ENCODE measurements around the gene CFAP57. TPM values are rescaled to one million over a fixed set of nuclear protein-coding genes. Genes with fewer than 3 reads are reported as not detected.

The CFAP57 gene
- total and polyA plus RNA-seq, 9 of the 15 experiments (the other 6 are each of a cell fraction or from before 2014, with no cell fraction given): 0.04 to 0.22 (median 0.07) TPM; not detected in 3

DNA sequence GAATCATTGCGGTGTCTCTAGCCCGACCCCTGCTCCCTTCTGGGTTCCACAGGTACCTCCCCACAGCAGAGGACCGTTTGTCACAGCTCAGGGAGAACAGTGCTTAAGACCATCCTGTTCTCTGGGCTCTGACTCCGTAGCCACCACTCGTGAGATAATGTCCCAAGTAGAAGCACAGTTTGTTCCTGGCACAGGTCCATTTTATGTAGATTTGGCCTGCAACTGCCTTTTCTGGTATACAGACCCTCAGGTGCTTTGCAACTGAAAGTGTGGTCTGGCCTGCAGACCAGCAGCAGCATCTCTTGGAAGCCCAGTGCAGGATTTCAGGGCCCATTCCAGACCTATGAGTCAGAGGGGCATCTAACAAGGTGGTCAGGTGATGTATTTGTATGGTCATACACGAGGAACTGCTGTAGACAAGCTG, 69.3 kb downstream of the CFAP57 start:
- TF ChIP-seq ZNF589 (CRISPR knock-in tag; IDR thresholded peaks at IDR 0.05; ENCODE audit: low read depth): no peak
- no peak for TF ChIP-seq ZBED1 (IDR thresholded peaks at IDR 0.05)
- ChIA-PET CTCF (ENCODE audit: low intra/inter-chr PET ratio) (no interaction called here), POLR2A (interaction anchor here (1.2 kb wide), 1 partner anchor 17 kb away, joined by 3 read pairs; no protein-coding TSS in a partner anchor)
- Histone ChIP-seq H3K27ac (ENCODE audit: extremely low read depth, low read depth, low read length) (no peak overlapping the region), H2AFZ (ENCODE audit: low read depth, low read length) (no peak overlapping the region), H3K4me2 (ENCODE audit: insufficient read depth, low read length) (no peak overlapping the region), H4K20me1 (replicated peaks; ENCODE audit: control insufficient read depth, insufficient read depth, low read length) (peaks cover 5% of the 10 kb centered on the region; the same call in 1 of the 2 replicates), H3K9ac (ENCODE audit: insufficient read depth in 1 of 2, low read depth in 2 of 2, low read length in 2 of 2) (no peak overlapping the region), H3K4me1 (replicated peaks in 1 of 2; ENCODE audit: control insufficient read depth in 2 of 2, insufficient read depth in 2 of 2, low read length in 2 of 2) (no peaks in the 10 kb centered on the region), H3K36me3 (ENCODE audit: control insufficient read depth, insufficient read depth, low read length) (no peaks in the 10 kb centered on the region), H3K79me2 (ENCODE audit: control insufficient read depth, insufficient read depth, low read length) (no peaks in the 10 kb centered on the region), H3K4me3 (no peak overlapping the region), H3K9me3 (replicated peaks; ENCODE audit: control insufficient read depth, insufficient read depth, low read depth, low read length) (no peaks in the 10 kb centered on the region), H3K9me1 (ENCODE audit: control insufficient read depth, insufficient read depth, low read length) (no peaks in the 10 kb centered on the region), H3K27me3 (ENCODE audit: control insufficient read depth in 2 of 2, insufficient read depth in 2 of 2, low read length in 2 of 2) (peaks cover 13 to 51% of the 10 kb centered on the region in 2 experiments)
- DNase-seq (ENCODE audit: extremely low read depth in 1 of 4, low spot score in 3 of 4) (no peak), ATAC-seq (no peak), FAIRE-seq (no peak)
- WGBS (ENCODE audit: insufficient coverage, low coverage, missing lambda C conversion rate): 1% methylated on average over 6 of the region's 6 CpGs
- intact Hi-C loops (cut with micrococcal nuclease) (no loop called here), in situ Hi-C loops (cut with MboI) (no loop called here)
- no TSS peak for BruUV-seq (replicated peaks)

DNA sequence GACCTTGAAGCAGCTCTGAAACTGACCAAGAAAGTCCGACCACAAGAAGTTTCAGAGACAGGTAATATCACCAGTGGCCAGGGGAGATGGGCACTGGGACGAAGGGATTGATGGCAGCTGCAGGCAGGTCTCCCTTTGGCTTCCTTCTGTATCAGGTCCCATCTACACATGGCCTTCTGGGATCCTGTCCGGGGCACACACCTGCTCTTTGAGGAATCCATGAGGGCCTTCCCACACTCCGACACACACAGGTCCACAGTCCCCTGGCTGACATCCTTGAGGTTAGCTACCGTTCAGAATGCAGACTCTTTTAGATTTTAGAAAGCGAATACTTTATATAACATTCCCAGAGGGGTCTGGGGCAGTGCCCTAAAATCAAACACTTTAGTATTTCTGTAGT, 71.2 kb downstream of the CFAP57 start:
- no peak for TF ChIP-seq ZNF311 (CRISPR knock-in tag; IDR thresholded peaks at IDR 0.05)
- no peak for TF ChIP-seq GTF2F1 (IDR thresholded peaks at IDR 0.05; ENCODE audit: low read depth, low read length)
- TF ChIP-seq NFE2L1 (tag; IDR thresholded peaks at IDR 0.05; ENCODE audit: borderline replicate concordance, low read depth): no peak
- no peak for TF ChIP-seq ZNF507 (tag; conservative IDR thresholded peaks at IDR 0.05)
- TF ChIP-seq ZNF146 (CRISPR knock-in tag; IDR thresholded peaks at IDR 0.05; ENCODE audit: unreplicated experiment): no peak
- no peak for TF ChIP-seq RBBP5 (IDR thresholded peaks at IDR 0.05; ENCODE audit: borderline replicate concordance, insufficient read depth, low read length, poor library complexity, severe bottlenecking)
- no peak for TF ChIP-seq SRF (CRISPR knock-in tag; IDR thresholded peaks at IDR 0.05)
- TF ChIP-seq MYBL2 (IDR thresholded peaks at IDR 0.05; ENCODE audit: low read depth): no peak
- no peak for TF ChIP-seq MYBL2 (CRISPR knock-in tag; IDR thresholded peaks at IDR 0.05; ENCODE audit: borderline replicate concordance)
- Histone ChIP-seq H2AFZ (ENCODE audit: low read depth, low read length) (no peak overlapping the region), H3K9ac (ENCODE audit: insufficient read depth in 1 of 2, low read depth in 2 of 2, low read length in 2 of 2) (no peak overlapping the region), H4K20me1 (replicated peaks; ENCODE audit: control insufficient read depth, insufficient read depth, low read length) (0 out of 2 replicates have a peak, but pooled peaks cover 5% of the 10 kb centered on the region), H3K4me2 (ENCODE audit: insufficient read depth, low read length) (no peak overlapping the region), H3K9me1 (ENCODE audit: control insufficient read depth, insufficient read depth, low read length) (no peaks in the 10 kb centered on the region), H3K27me3 (ENCODE audit: control insufficient read depth in 2 of 2, insufficient read depth in 2 of 2, low read length in 2 of 2) (peaks cover 13 to 44% of the 10 kb centered on the region in 2 experiments), H3K9me3 (replicated peaks; ENCODE audit: control insufficient read depth, insufficient read depth, low read depth, low read length) (no peaks in the 10 kb centered on the region), H3K4me1 (replicated peaks in 1 of 2; ENCODE audit: control insufficient read depth in 2 of 2, insufficient read depth in 2 of 2, low read length in 2 of 2) (no peaks in the 10 kb centered on the region), H3K4me3 (no peak overlapping the region), H3K27ac (ENCODE audit: extremely low read depth, low read depth, low read length) (no peak overlapping the region), H3K79me2 (ENCODE audit: control insufficient read depth, insufficient read depth, low read length) (no peaks in the 10 kb centered on the region), H3K36me3 (ENCODE audit: control insufficient read depth, insufficient read depth, low read length) (no peaks in the 10 kb centered on the region)
- in situ Hi-C loops (cut with MboI): no loop called here
- intact Hi-C loops (cut with micrococcal nuclease): no loop called here
- WGBS (ENCODE audit: insufficient coverage, low coverage, missing lambda C conversion rate): 3% methylated on average over 6 of the region's 6 CpGs
- ATAC-seq (no peak), DNase-seq (ENCODE audit: extremely low read depth in 1 of 4, low spot score in 3 of 4) (no peak), FAIRE-seq (no peak)
- ChIA-PET POLR2A (interaction anchor here (0.6 to 1.1 kb wide), 2 partner anchors 20 to 125 kb away, joined by 3 read pairs; partner anchors contain the start of gene ELOVL1), CTCF (ENCODE audit: low intra/inter-chr PET ratio) (no interaction called here)
- BruUV-seq (replicated peaks): no TSS peak

Data from K562 (cell line).